GM13977 (cell line): ENCODE measurements around the gene COTL1.
"Not testable (repeated sequence)": the region's sequence is repeated elsewhere in the genome, so short reads cannot be mapped to it uniquely, and the experiment has no call there.

Experiments used
- DNase-seq: peaks from one replicate; pipeline ENCODE4 v3.0.0; 2012; ENCODE audit warnings: low spot score
- CTCF ChIP-seq: IDR thresholded peaks from 2 replicates; pipeline ENCODE4 v1.5.1; 2012; ENCODE audit warnings: mild to moderate bottlenecking, control low read depth; ENCODE audit not compliant: insufficient read depth; ENCODE audit errors: extremely low read depth, missing control alignments
- in situ Hi-C: fragments of 300-500 bp; cut with MboI; formaldehyde crosslinking; loops from one replicate; pipeline ENCODE4 v1.12.0; 2022; ENCODE audit warnings: low sequenced_read_pairs, low pct_unique_long_range_greater_than_20kb, mixed read lengths, inconsistent platforms; ENCODE audit not compliant: unreplicated experiment

Gene COTL1

GRCh38 chr16:84524346-84524920, 93.4 kb downstream of the COTL1 start:
- in situ Hi-C loops = loop anchor here (25.0 kb wide), 1 partner anchor 438 kb away; no protein-coding TSS in a partner anchor
- no peak for TF ChIP-seq CTCF

DNA sequence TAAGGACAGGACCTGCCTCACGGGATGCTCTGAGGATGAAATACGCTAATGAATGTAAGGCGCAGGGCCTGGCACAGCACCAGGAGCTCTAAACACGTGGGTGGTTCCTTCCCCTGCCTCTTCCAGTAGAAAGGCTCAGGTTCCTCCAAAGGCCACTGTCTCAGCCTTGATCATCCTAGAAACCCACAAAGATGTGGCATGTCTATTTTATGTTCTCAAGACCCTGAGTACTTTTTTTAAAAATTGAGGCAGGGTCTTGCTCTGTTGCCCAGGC, 96.4 kb downstream of the COTL1 start:
- in situ Hi-C loops = loop anchor here (25.0 kb wide), 1 partner anchor 441 kb away; no protein-coding TSS in a partner anchor
- DNase-seq = no peak

More at GRCh38 chr16:84524346-84524920, 93.4 kb downstream of the COTL1 start:
- DNase-seq = no peak

DNA sequence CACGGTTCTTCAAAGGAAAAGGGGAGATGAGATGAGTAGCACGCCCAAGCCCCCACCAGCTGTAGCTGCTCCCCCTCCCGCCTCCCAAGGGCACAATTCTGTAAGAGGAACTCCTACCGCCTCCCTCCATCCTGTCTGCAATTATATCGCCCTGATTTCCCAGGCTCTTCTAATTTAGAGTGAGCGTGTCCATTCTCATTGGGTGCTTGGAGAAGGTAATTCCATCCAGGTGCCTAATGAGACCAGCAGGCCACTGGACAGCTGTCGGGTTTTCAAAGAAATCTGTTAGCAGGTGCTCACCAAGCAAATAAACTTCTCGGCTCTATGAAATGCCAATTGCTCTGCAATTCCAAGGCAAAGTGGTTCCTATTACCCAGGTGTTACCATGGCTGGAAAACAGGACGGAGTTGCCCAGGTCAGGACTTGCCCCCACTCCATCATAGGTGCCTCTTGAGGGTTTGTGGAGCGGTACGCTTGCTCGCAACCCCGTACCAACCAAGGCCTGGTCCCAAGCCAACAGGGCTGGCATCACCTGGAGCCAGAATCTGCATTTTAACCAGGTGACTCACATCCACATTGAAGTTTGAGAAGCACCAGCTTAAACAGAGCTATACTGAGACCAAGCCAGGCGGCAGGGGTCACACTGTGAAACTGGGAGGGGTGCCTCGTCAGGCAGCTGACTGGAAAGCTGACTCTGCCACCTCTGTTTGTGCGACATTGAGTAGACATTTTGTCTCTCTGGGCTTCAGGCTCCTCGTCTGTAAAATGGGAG, 97.0 kb downstream of the COTL1 start:
- DNase-seq = no peak
- no peak for TF ChIP-seq CTCF
- in situ Hi-C loops = loop anchor here (25.0 kb wide), 1 partner anchor 441 kb away; no protein-coding TSS in a partner anchor

More for the DNA sequence above, 96.4 kb downstream of the COTL1 start:
- no peak for TF ChIP-seq CTCF

DNA sequence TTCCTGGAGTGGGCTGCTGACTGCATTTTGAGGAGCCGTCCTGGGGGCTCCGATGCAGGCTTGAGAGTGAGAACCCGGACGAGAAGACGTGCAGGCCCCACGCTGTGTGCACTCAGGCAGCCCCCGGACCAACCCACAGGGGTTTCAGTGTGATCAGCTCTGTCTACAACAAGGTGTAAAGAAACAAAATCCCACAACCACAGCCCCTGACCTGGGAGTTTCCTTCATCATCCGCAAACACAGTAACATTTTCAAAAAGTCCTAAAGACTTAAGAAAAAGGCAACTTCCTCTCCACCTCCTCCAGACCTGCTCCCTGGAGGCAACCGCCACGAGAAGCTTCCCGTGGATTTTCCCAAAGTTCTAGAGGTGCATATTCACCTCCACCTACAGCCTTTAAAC, 98.0 kb downstream of the COTL1 start:
- in situ Hi-C loops = loop anchor here (25.0 kb wide), 1 partner anchor 442 kb away; no protein-coding TSS in a partner anchor
- no peak for TF ChIP-seq CTCF
- no peak for DNase-seq

GRCh38 chr16:84518804-84519341, 99.0 kb downstream of the COTL1 start:
- DNase-seq = no peak
- no peak for TF ChIP-seq CTCF
- in situ Hi-C loops = loop anchor here (25.0 kb wide), 1 partner anchor 443 kb away; no protein-coding TSS in a partner anchor

DNA sequence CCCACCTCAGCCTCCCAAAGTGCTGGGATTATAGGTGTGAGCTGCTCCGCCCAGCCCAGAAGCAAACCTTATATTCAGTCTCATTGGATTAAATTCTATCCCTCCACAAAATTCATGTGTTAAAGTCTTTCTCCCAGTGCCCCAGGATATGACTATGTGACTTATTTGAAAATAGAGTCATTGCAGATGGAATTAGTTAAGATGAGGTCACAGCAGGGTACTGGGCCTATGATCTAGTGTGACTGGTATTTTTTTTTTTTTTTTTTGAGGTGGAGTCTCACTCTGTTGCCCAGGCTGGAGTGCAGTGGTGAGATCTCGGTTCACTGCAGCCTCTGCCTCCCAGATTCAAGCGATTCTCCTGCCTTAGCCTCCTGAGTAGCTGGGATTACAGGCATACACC, 99.7 kb downstream of the COTL1 start:
- DNase-seq = not testable (repeated sequence)
- in situ Hi-C loops = loop anchor here (25.0 kb wide), 1 partner anchor 444 kb away; no protein-coding TSS in a partner anchor

DNA sequence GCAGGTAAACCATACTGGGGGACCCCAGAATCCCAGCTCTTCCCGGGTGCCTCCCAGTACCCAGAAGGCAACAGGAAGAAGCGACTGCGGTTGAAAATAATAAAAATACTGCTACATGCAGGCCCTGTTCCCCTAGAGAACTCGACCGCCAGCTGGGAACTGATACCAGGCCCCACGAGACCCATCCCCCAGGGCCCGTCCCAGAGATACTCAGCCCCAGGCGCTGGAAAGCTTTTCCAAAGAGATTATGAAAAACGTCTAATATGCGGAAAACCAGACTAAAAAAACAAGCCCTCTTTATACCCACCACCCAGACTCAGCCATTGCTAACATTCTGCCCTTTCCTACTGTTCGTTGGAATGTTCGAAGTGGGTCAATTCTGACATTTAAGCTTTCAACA, 100.5 kb downstream of the COTL1 start:
- no peak for TF ChIP-seq CTCF
- DNase-seq = no peak
- in situ Hi-C loops = loop anchor here (25.0 kb wide), 1 partner anchor 445 kb away; no protein-coding TSS in a partner anchor
